K562 (cell line): ENCODE measurements around the gene FARP1. TPM values are rescaled to one million over a fixed set of nuclear protein-coding genes. Genes with fewer than 3 reads are reported as not detected.

Experiments used
- ATAC-seq: fragments of 200-7000 bp; cut with Tn5 transposase; 3 replicates; pipeline ENCODE4 v1.9.1; 2020; ENCODE audit warnings: moderate library complexity
- BruUV-seq: library from RNA; stranded (reverse); fragments of 400-500 nt; replicated peaks from 2 replicates; lab custom pipeline; 2021; lab: Mats Ljungman, UMichigan
- CTCF ChIA-PET: fragments of 300-600 bp; formaldehyde crosslinking; extraction: SDS; loops from one replicate; lab custom pipeline; 2021; ENCODE audit warnings: low intra/inter-chr PET ratio; lab: Yijun Ruan, JAX
- POLR2A ChIA-PET: fragments of 300-600, 350-650 bp; sonication (Branson Sonifier 250); formaldehyde crosslinking; extraction: SDS; loops from one replicate; lab custom pipeline; 2021; ENCODE audit warnings: antibody characterized with exemption, inconsistent platforms; lab: Yijun Ruan, JAX
- DNase-seq, 4 experiments: peaks; one replicate each; pipeline versions ENCODE4 v3.0.0 to v3.0.0-alpha.2; 2011 to 2018; ENCODE audit warnings: low spot score in 3 of 4, mixed read lengths in 3 of 4; ENCODE audit errors: extremely low read depth in 1 of 4
- FAIRE-seq: peaks from 2 replicates; lab custom pipeline; 2011; peaks lifted over from hg19 to GRCh38; lab: Jason Lieb, UNC
- H2AFZ ChIP-seq: 2 replicates; pipeline ENCODE4 v1.6.0; 2011; ENCODE audit warnings: low read depth, low read length, control low read depth, inconsistent platforms
- H3K27ac ChIP-seq: fragments of 200-600 bp; 3 replicates; pipeline ENCODE4 v1.8.0; 2011; ENCODE audit warnings: low read depth, mild to moderate bottlenecking, control low read depth, inconsistent platforms, low read length, moderate library complexity, mixed read lengths; ENCODE audit errors: extremely low read depth
- H3K27me3 ChIP-seq, 2 experiments: fragments of 300-600 bp in 1 of 2; 2 replicates in 1 of 2; 3 replicates in 1 of 2; pipeline versions ENCODE4 v1.6.0 to v1.8.0; 2011; ENCODE audit warnings: inconsistent platforms in 2 of 2, low read length in 2 of 2, mild to moderate bottlenecking in 1 of 2, mixed read lengths in 1 of 2, moderate library complexity in 1 of 2; ENCODE audit not compliant: control insufficient read depth in 2 of 2, insufficient read depth in 2 of 2
- H3K36me3 ChIP-seq: fragments of 300-600 bp; 3 replicates; pipeline ENCODE4 v1.8.0; 2011; ENCODE audit warnings: mild to moderate bottlenecking, low read length, inconsistent platforms; ENCODE audit not compliant: control insufficient read depth, insufficient read depth
- H3K4me1 ChIP-seq, 2 experiments: fragments of 200-600 bp in 1 of 2; replicated peaks in 1 of 2; 2 replicates in 1 of 2; 3 replicates in 1 of 2; pipeline versions ENCODE4 v1.5.1 to v1.8.0; 2011; ENCODE audit warnings: inconsistent platforms in 2 of 2, low read length in 2 of 2, mild to moderate bottlenecking in 1 of 2, mixed read lengths in 1 of 2, moderate library complexity in 1 of 2; ENCODE audit not compliant: control insufficient read depth in 2 of 2, insufficient read depth in 2 of 2
- H3K4me2 ChIP-seq: 2 replicates; pipeline ENCODE4 v1.6.1; 2011; ENCODE audit warnings: low read length, control low read depth, inconsistent platforms, mixed read lengths; ENCODE audit not compliant: insufficient read depth
- H3K4me3 ChIP-seq: fragments of 200-600 bp; sonication (generic), shearing (Covaris generic); 2 replicates; pipeline ENCODE4 v1.5.1; 2016; ENCODE audit warnings: control low read depth, inconsistent platforms
- H3K79me2 ChIP-seq: fragments of 200-600 bp; 3 replicates; pipeline ENCODE4 v1.8.0; 2011; ENCODE audit warnings: low read length, inconsistent platforms; ENCODE audit not compliant: control insufficient read depth, insufficient read depth
- H3K9ac ChIP-seq, 2 experiments: 2 replicates each; pipeline versions ENCODE4 v1.6.0 to v1.6.1; 2011; ENCODE audit warnings: low read depth in 2 of 2, low read length in 2 of 2, control low read depth in 1 of 2, inconsistent platforms in 1 of 2, mild to moderate bottlenecking in 1 of 2, mixed read lengths in 1 of 2; ENCODE audit not compliant: insufficient read depth in 1 of 2
- H3K9me1 ChIP-seq: one replicate; pipeline ENCODE4 v1.6.0; 2011; ENCODE audit warnings: inconsistent platforms, mild to moderate bottlenecking, low read length, moderate library complexity; ENCODE audit not compliant: control insufficient read depth, insufficient read depth
- H3K9me3 ChIP-seq: replicated peaks from 2 replicates; pipeline ENCODE4 v1.5.1; 2011; ENCODE audit warnings: low read depth, low read length, inconsistent platforms; ENCODE audit not compliant: control insufficient read depth, insufficient read depth
- H4K20me1 ChIP-seq: replicated peaks from 2 replicates; pipeline ENCODE4 v1.6.1; 2011; ENCODE audit warnings: low read length, inconsistent platforms, mixed read lengths; ENCODE audit not compliant: control insufficient read depth, insufficient read depth
- FUS ChIP-seq: fragments of 200-400 bp; formaldehyde crosslinking; optimal IDR thresholded peaks from 2 replicates; pipeline ENCODE3; 2017; ENCODE audit warnings: low read depth, low read length
- HIVEP1 ChIP-seq: fragments of 250-450 bp; sonication (Bioruptor Pico); IDR thresholded peaks from 2 replicates; pipeline ENCODE4 v1.4.0; 2020; ENCODE audit warnings: mild to moderate bottlenecking
- HMG20B ChIP-seq: fragments of 250-450 bp; sonication (Bioruptor Pico); IDR thresholded peaks from 2 replicates; pipeline ENCODE4 v1.5.0; 2021; ENCODE audit warnings: mild to moderate bottlenecking
- MTA1 ChIP-seq: fragments of 450-650 bp; IDR thresholded peaks from 2 replicates; pipeline ENCODE4 v1.6.1; 2017; ENCODE audit warnings: borderline replicate concordance
- MTA2 ChIP-seq: fragments of 450-650 bp; IDR thresholded peaks from 2 replicates; pipeline ENCODE4 v1.6.1; 2016; ENCODE audit warnings: low read depth
- SPI1 ChIP-seq: IDR thresholded peaks from 2 replicates; pipeline ENCODE4 v1.6.1; 2011; ENCODE audit warnings: low read depth, low read length, control low read depth, borderline replicate concordance
- ZBTB40 ChIP-seq, 2 experiments: fragments of 450-650 bp in 1 of 2; sonication (generic) in 1 of 2; formaldehyde crosslinking in 1 of 2; IDR thresholded peaks; 2 replicates each; pipeline versions ENCODE4 v1.7.1 to v1.9.0; 2016 to 2022; ENCODE audit warnings: inconsistent platforms in 1 of 2, mild to moderate bottlenecking in 1 of 2, missing genetic modification reagents in 1 of 2
- ZNF263 ChIP-seq: sonication (generic); formaldehyde crosslinking; IDR thresholded peaks from 2 replicates; pipeline ENCODE4 v1.8.0; 2022; ENCODE audit warnings: mild to moderate bottlenecking, missing genetic modification reagents, borderline replicate concordance
- WGBS: fragments of 100-300 bp; shearing (Covaris generic); methylation state at CpG from one replicate; pipeline ENCODE4 v1.1.6; 2016; ENCODE audit warnings: low coverage, mixed read lengths; ENCODE audit not compliant: insufficient coverage; ENCODE audit errors: missing lambda C conversion rate; 5-methylcytosine and 5-hydroxymethylcytosine counted together
- in situ Hi-C: fragments of 300-500 bp; cut with MboI; formaldehyde crosslinking; loops from 4 replicates; pipeline ENCODE4 v1.15.0; 2018; ENCODE audit warnings: inconsistent platforms, mixed read lengths
- intact Hi-C: fragments of 100-400 bp; cut with micrococcal nuclease; formaldehyde crosslinking; loops from 2 replicates; pipeline ENCODE4 v1.14.2; 2022
- polyA plus RNA-seq, 8 experiments: library from polyadenylated mRNA; depleted of rRNA in 4 of 8; stranded (reverse) in 5 of 8; unstranded in 3 of 8; fragments of >200 nt; fragmentation: Nextera tagmentation in 2 of 8; fragmentation: Illumina TruSeq in 1 of 8; extraction: Ambion mirVana in 2 of 8; extraction: Trizol in 1 of 8; gene quantifications; 2 replicates each; pipeline versions ENCODE4 v1.2.1 to v1.2.3, GENCODE V29; 2011 to 2014; ENCODE audit warnings: inconsistent platforms in 1 of 8, missing spikeins in 1 of 8
- total RNA-seq, 7 experiments: library from RNA; depleted of rRNA in 6 of 7; stranded (reverse); fragments of >200 nt in 6 of 7; fragmentation: Illumina TruSeq in 2 of 7; extraction: Trizol in 2 of 7; gene quantifications; 2 replicates each; pipeline versions ENCODE4 v1.2.1 to v1.2.3, GENCODE V29; 2011 to 2021; ENCODE audit warnings: low replicate concordance in 1 of 7

The FARP1 gene
- total and polyA plus RNA-seq, 9 of the 15 experiments (the other 6 are each of a cell fraction or from before 2014, with no cell fraction given), result 0.03 to 0.29 (median 0.05) TPM; not detected in 3

- Histone ChIP-seq H3K9ac (no peak overlapping the region), H3K27ac (no peak overlapping the region), H3K4me2 (no peak overlapping the region), H3K36me3 (no peaks in the 10 kb centered on the region), H3K79me2 (no peaks in the 10 kb centered on the region), H3K9me3 (no peaks in the 10 kb centered on the region), H3K4me3 (no peak overlapping the region), H4K20me1 (no peaks in the 10 kb centered on the region), H3K9me1 (no peaks in the 10 kb centered on the region), H3K4me1 (no peaks in the 10 kb centered on the region), H3K27me3 (peaks cover 5 to 14% of the 10 kb centered on the region in 2 experiments; a peak in 4 of 5 replicates), H2AFZ (no peak overlapping the region)
- whole genome bisulfite sequencing, result 0% methylated on average over 4 of the region's 4 CpGs
- in situ Hi-C loops (no loop called here), intact Hi-C loops (no loop called here)
- ChIA-PET POLR2A (no interaction called here), CTCF (no interaction called here)
- BruUV-seq, result no TSS peak
- no peak for TF ChIP-seq MTA2
- no peak for TF ChIP-seq SPI1
- FAIRE-seq (no peak), DNase-seq (no peak), ATAC-seq (no peak)
Measured at GRCh38 chr13:98284679-98285078, 141.8 kb downstream of the FARP1 start.

DNA sequence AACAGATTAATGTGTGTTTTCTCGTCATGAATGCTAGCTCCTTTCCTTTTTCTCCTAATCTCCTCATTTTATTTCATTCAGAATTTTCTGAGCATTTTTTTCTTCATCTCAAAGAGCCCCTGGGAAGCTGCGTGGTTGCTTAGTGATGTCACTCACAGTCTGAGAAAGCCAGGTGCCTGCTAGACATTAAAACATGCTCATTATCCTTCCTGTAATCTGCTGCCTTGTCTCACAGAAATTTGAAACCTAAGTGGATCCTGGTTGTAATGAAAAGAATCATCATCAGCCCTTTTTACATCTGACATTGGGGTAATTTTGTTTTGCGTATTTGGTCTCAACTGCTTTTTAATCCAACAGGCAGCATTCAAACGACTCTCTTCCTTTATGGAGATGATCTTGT lies 142.4 kb downstream of the FARP1 start:
- no peak for DNase-seq
- H3K36me3 ChIP-seq, result no peaks in the 10 kb centered on the region
- whole genome bisulfite sequencing, result 3% methylated on average over 4 of the region's 4 CpGs
- no peaks in the 10 kb centered on the region for H3K9me1 ChIP-seq
- H3K4me2 ChIP-seq, result no peak overlapping the region
- no TSS peak for BruUV-seq
- H3K4me3 ChIP-seq, result no peak overlapping the region
- H3K27ac ChIP-seq, result no peak overlapping the region
- intact Hi-C loops, result no loop called here
- no peaks in the 10 kb centered on the region for H3K79me2 ChIP-seq
- H2AFZ ChIP-seq, result no peak overlapping the region
- no peaks in the 10 kb centered on the region for H4K20me1 ChIP-seq
- peaks cover 3 to 10% of the 10 kb centered on the region in 2 experiments; a peak in 4 of 5 replicates for H3K27me3 ChIP-seq
- ChIA-PET POLR2A (no interaction called here), CTCF (no interaction called here)
- no peak for ATAC-seq
- no peak for FAIRE-seq
- H3K9me3 ChIP-seq, result no peaks in the 10 kb centered on the region
- in situ Hi-C loops, result no loop called here
- no peak overlapping the region for H3K9ac ChIP-seq
- no peaks in the 10 kb centered on the region for H3K4me1 ChIP-seq
- TF ChIP-seq MTA1 (no peak), FUS (no peak), HIVEP1 (CRISPR knock-in tag) (no peak), HMG20B (CRISPR knock-in tag) (no peak), ZBTB40 (IDR thresholded peaks at IDR 0.05) (no peak), ZBTB40 (CRISPR knock-in tag; IDR thresholded peaks at IDR 0.05) (no peak), ZNF263 (CRISPR knock-in tag) (no peak)
